Cerebellar nuclear complex (tissue), 1 donor: ENCODE data around the gene IGSF8.
A peak's percentile ranks its signal among the peaks of the same experiment; 100 is the strongest.
"Not testable (repeated sequence)": the region's sequence is repeated elsewhere in the genome, so short reads cannot be mapped to it uniquely, and the experiment has no call there.

Source experiments
- DNase-seq, 2 experiments: peaks; one replicate each; lab custom pipeline; 2025; lab: John Stamatoyannopoulos, UW

IGSF8 gene

GRCh38 chr1:160064746-160065145, 33.7 kb downstream of the IGSF8 start:
- no peak for DNase-seq

DNA sequence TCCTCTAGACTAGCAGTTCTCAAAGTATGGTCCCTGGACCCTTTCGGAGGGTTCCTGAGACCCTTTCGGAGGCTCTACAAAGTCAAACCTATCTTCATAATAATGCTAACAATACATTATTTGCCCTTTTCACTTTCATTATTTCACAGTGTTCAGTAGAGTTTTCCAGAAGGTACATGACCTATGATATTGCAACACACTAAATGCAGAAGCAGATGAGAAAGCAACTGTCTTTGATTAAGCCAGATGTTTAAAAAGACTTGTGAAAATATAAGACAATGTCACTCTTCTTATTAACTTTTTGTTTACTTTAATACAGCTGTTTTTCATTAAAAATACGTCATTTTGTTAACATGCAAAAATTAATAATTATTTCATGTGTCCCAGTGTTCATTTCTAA, 34.3 kb downstream of the IGSF8 start:
- DNase-seq: no peak

- DNase-seq: no peak
Measured at GRCh38 chr1:160063176-160063575, 35.2 kb downstream of the IGSF8 start.

- no peak for DNase-seq
Measured at GRCh38 chr1:160062230-160062532, 36.2 kb downstream of the IGSF8 start.

DNA sequence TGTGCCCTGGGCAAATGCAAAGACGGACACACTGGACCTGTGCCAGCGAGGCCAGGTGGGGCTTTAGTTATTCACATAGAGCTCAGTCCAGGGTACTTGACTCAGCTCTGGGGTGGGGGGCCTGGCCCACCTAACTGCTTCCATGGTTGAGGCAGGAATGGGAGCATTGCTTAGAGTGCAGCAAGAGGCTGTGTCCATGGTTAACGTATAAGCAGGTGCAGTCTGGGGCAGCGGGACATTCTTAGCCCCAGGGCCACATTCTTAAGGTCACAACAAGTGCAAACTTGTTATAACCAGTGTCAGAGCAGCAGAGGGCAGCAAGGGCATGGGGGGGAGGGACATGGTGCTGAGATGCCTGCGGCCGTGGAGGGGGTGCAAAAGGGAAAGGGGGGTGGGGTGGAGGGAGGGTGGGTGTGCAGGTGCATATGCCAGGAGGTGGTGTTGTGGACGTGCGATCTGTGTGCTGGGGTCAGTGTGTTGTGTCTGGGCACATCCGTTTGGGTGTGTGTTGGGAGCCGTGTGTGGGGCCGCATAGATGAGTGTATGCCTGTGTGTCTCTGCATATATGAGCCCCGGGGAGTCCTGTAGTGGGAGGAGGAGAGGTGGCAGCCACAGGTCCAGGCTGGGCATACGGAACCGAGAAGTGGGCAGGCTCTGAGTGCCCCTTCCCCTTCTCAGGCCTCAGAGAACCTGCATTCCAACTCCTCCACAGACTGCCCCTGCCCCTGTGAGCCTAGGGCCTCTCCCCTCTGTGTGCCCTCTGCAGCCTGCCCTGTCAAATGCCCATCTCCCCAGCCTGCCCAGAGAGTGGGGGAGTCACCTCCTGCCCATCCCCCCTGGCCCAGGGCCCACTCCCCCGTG, 36.8 kb downstream of the IGSF8 start:
- DNase-seq: no peak

- no peak for DNase-seq
Measured at GRCh38 chr1:160058087-160058486, 40.3 kb downstream of the IGSF8 start.

- no peak for DNase-seq
Measured at GRCh38 chr1:160056648-160057169, 41.7 kb downstream of the IGSF8 start.

DNA sequence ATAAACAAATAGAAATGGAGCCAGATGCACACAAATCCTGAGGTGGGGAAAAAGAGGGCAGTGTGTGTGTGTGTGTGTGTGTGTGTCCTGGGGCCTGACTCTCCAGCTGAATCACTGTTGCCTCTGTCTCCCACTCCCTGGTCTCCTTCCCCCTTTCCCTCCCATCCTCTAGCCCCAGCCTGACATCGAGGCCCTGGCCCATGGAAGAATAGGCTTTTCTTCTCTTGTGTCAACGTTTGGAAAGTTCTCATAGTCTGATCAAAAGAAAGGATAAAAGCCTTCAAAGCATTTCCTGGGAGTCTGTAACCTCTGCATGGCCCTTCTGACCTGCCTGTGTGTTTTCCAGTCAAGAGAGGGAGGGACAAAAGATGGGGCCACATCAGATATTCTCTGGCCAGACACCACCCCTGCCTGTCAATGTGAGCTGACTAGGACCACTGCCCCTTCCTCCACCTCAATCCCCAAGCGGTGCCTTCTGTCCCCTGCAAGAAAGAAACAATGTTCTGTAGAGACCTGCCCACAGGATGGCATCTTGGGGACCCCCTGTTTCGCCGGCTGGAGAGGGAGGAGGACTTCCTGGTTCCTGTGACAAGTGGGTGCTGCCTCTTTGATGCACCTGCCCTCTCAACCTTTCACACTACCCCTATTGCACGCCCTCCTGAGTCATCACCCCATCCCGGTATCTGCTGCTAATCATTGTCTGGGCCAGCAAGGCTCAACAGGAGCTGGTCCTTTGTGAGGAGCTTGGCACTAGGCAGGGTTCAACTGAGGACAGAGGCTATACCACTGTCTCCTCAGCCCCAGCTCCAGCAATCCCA, 44.7 kb downstream of the IGSF8 start:
- no peak for DNase-seq

- DNase-seq: no peak
Measured at GRCh38 chr1:160052936-160053335, 45.5 kb downstream of the IGSF8 start.

- no peak for DNase-seq
Measured at GRCh38 chr1:160050619-160051018, 47.8 kb downstream of the IGSF8 start.

DNA sequence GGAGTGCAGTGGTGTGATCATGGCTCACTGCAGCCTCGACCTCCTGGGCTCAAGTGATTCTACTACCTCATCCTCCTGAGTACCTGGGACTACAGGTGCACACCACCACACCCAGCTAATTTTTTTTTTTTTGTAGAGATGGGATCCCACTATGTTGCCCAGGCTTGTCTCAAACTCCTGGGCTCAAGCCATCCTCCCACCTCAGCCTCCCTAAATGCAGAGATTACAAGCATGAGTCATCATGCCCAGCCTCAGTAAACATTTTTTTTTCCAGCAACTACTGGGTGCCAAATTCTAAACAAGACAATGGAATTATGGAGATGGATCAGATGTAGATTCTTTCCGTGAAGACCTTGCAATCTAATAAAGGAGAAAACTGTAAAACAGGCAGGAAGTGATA, 48.2 kb downstream of the IGSF8 start:
- not testable (repeated sequence) for DNase-seq

DNA sequence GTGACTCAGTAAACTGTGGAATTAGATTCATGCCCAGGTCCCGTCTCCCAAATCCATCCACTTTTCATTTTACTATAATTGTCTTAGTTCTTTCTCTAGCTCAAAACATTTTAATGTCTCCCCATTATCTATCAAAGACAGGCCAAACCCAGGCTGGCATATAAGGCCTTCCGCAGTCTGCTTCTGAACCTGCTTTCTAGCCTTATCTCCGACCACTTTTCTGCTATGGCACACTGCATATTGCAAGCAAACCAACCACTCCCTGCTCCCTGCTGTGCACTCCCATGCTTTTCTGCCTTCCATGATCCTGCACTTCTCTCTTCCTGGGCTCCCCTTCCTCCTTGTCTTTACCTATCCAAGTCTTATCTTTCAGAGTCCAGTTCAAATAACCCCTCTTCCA, 49.3 kb downstream of the IGSF8 start:
- DNase-seq: no peak

DNA sequence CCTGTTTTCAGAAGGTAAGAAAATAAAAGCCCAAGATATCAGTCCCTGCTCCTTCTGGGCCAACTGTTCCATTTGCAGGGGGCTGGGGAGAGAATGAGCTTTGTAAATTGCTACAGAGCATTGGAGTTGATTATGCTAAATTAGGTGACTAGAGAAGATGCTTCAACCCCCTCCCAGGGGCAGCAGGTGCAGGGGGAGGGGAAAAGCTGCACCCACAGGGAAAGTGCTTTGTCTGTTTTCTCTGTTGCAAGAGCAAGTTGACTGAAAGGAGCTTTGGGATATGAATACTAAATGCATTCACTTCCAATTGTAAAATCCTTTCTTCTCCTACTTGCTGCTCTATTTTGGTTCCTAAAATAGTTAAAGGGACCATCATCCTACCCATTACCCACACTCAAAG, 50.1 kb downstream of the IGSF8 start:
- DNase-seq: no peak

GRCh38 chr1:160047111-160047991, 51.1 kb downstream of the IGSF8 start:
- no peak for DNase-seq

DNA sequence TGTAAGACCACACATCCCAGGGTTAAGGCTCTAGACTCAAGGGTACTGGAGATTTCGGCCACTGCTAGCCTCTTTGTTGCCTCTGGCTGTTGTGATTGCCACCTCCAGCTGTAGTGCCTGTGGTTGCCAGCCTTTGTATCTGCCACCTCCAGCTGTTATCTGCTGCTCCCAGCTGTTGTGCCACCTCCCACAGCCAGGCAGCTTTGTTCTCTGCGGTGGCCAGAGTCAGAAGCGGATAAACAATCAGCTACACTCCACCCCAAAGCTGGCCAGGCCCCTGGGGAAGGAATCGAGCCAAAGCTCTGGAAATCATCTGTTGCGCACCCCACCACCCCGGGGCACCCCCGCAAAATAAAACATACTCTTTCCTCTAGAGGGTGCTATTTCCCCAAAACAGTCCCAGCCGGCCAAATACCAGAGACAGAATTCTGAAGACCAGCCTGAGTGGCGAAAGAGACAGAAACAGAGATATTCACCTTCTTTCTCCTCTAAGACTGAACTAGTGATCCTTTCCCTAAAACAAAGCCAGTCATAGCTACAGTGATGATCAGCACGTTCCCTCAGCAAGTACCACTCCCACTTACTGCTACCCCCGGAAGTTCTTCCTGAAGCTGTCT, 51.8 kb downstream of the IGSF8 start:
- DNase-seq: peak in 1 of 2 experiments; percentile 20

DNA sequence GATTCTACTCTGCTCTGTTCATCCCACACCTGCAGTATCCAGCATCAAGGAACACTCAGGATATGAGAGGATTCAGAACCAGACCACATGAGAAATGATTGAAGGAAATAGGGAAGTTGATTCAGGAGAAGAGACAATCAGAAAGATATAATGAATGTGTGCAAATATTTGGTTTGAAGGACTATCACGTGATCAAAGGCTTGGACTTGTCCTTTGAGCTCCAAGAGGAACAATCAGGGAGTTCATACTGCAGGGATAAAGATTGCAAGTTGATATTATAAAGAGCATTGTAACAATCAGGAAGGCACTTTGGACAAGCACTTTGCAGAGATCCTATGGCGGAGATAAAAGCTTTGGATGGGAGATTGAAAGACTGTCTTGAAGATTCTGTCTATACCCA, 52.8 kb downstream of the IGSF8 start:
- no peak for DNase-seq

DNA sequence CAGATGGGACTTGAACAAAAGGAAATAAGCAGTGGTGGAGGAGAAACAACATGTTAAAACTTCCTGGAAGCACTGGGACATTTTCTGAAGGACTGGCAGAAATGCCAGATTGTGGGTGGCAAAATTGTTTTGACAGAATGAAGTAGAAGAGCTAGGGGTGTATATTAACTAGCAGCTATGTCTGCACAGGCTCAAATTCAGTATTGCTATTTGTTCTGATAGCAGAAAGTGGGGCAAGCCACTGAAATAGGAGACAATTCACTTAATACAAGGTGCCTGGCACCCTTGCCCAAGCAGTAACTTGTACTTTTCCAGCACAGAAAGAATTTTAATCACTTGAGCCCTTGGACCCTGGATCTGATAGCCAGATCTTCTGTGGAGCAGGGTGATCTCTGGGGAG, 54.9 kb downstream of the IGSF8 start:
- DNase-seq: no peak
